Suprapubic skin (tissue), 3 donors: ENCODE data around the gene SCD5.

ENCODE experiments used
- CTCF ChIP-seq, 2 donors: fragments of 200-600 bp in 1 of 2; fragments of 450-650 bp in 1 of 2; sonication (generic) in 1 of 2; IDR thresholded peaks; one replicate each; pipeline ENCODE4 v1.5.1; 2016 to 2019; ENCODE audit warnings: antibody characterized with exemption in 2 of 2, mild to moderate bottlenecking in 1 of 2, moderate library complexity in 1 of 2
- POLR2AphosphoS5 ChIP-seq, 3 donors: sonication (generic); formaldehyde crosslinking; IDR thresholded peaks; one replicate each; pipeline ENCODE4 v1.6.1; 2017; ENCODE audit warnings: antibody characterized with exemption in 3 of 3

- no peak for TF ChIP-seq CTCF (IDR thresholded peaks at IDR 0.05)
- TF ChIP-seq POLR2AphosphoS5 (IDR thresholded peaks at IDR 0.05) = no peak
These were observed 153.9 kb downstream of the SCD5 start for GRCh38 chr4:82644734-82645126.
